ENCODE results near the gene NAGS.

GRCh38 chr17:44024853-44025252 lies 20.4 kb downstream of the NAGS start:
- no peak for TF ChIP-seq CTCF (IDR thresholded peaks at IDR 0.05; ENCODE audit: low read length)
- no peak for TF ChIP-seq EZH2 (IDR thresholded peaks at IDR 0.05; ENCODE audit: borderline replicate concordance, low read length)
